Stimulated activated CD4-positive, alpha-beta T cell treated with anti-CD3 and anti-CD28 coated beads, TNF-alpha, amount 100 ng/mL, for 48 hours (primary cell): ENCODE measurements around the gene TMEM87B.
"Not testable (repeated sequence)": the region's sequence is repeated elsewhere in the genome, so short reads cannot be mapped to it uniquely, and the experiment has no call there.

Experiments
- DNase-seq, 3 donors: peaks; one replicate each; pipeline ENCODE4 v3.0.0-alpha.2; 2020; ENCODE audit warnings: low read depth in 3 of 3

Gene TMEM87B

GRCh38 chr2:112033600-112033999, 21.5 kb upstream of the TMEM87B start:
- DNase-seq = no peak

- DNase-seq = no peak
Measured at GRCh38 chr2:112034924-112035323, 20.1 kb upstream of the TMEM87B start.

- DNase-seq = no peak
Measured at GRCh38 chr2:112035786-112036185, 19.3 kb upstream of the TMEM87B start.

DNA sequence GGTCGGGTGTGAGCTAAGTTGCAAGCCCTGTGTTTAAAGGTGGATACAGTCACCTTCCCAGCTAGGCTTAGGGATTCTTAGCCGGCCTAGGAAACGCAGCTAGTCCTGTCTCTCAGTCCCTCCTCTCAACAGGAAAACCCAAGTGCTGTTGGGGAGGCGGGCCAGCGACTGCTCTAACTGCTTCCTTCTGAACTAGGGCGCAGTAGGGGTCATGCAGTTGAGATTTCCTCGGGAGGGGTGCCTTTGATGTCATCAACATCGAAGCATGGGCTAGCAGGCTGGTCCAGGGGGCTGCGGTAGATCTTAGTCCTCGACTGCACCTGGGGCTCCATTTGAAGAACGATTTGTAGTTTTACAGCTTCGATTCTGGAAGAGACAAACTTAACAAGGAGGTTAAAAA, 15.5 kb upstream of the TMEM87B start:
- DNase-seq = not testable (repeated sequence)

DNA sequence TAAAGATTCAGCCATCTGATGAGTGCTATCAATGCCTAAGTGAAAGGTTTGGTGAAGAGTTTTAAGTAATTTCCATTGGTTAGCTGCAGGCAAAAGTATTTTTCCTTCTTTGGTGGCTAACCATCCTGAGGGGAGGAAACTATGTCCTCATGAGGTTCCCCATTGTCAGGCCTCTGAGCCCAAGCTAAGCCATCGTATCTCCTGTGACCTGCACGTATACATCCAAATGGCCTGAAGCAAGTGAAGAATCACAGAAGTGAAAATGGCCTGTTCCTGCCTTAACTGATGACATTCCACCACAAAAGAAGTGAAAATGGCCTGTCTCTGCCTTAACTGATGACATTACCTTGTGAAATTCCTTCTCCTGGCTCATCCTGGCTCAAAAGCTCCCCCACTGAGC, 15.0 kb upstream of the TMEM87B start:
- not testable (repeated sequence) for DNase-seq

- not testable (repeated sequence) for DNase-seq
Measured at GRCh38 chr2:112041460-112041859, 13.6 kb upstream of the TMEM87B start.

DNA sequence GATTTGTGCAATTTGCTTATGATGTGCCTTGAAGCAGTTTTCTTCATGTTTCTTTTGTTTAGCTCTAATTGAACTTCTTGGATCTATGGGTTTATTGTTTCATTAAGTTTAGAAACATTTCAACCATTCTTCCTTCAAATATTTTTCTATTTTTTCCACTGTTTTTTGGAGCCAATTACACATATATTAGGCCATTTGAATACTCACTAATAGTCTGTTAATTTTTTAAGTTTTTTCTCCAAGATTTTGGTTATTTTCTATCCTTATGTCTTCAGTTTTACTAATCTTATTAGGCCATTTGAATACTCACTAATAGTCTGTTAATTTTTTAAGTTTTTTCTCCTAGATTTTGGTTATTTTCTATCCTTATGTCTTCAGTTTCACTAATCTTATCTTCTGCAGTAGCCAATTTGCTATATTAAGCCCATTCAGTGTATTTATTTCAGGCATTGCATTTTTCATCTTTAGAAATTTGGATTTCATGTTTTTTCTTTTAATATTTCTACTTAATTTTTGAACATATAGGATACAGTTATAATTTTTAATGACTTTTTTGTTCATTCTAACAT, 9.5 kb upstream of the TMEM87B start:
- DNase-seq = no peak

- no peak for DNase-seq
Measured at GRCh38 chr2:112046231-112046630, 8.8 kb upstream of the TMEM87B start.

DNA sequence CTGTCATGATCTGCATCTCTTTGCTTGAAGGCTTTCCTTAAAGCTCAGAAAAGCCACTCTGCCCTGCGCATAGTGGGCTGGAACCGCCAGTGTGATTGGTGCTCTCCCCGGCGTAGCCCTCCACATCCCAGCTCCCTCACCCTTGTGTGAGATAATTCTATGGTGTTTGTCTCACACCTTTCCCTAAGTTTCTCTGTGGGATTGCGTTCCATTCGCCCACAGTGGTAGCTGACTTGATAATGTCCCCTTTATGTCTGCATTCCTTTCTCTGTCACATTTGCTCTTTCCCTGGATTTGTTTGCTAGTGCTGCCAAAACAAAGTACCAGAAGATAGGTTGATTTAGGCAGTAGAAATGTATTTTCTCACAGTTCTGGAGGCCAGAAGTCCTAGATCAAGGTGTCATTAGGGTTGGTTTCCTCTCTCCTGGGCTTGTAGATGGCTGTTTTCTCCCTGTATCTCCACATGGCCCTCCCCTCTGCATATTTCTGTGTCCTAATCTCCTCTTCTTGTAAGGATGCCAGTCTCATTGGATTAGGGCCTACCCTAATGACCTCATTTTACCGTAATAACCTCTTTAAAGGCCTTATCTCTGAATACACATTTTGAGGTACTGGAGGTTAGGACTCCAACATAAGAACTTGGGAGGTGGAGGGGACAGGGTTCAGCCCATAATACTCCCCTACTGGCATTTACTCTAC, 7.4 kb upstream of the TMEM87B start:
- DNase-seq = no peak

DNA sequence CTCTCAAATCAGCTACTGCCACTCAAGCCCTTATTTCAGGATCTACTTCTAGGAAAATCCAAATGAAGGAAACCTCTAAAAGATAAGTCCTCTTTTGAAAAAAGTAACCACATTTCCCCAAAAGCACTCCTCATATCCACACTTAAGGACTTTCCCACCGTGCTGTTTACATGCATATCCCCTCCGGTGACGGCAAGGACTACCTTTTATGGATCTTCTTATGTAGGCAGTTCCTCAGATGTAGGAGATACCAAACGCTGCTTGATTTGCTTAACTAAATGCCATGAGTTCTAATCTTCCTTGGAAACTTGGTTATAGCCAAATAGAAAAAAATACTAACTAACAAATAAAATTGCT, 6.9 kb upstream of the TMEM87B start:
- no peak for DNase-seq

- DNase-seq = no peak
Measured at GRCh38 chr2:112048887-112049286, 6.2 kb upstream of the TMEM87B start.

- no peak for DNase-seq
Measured at GRCh38 chr2:112050316-112050715, 4.8 kb upstream of the TMEM87B start.

- DNase-seq = peak; percentile 93 to 100 (median 93)
Measured at GRCh38 chr2:112053917-112054846, 887 bp upstream of the TMEM87B start.

DNA sequence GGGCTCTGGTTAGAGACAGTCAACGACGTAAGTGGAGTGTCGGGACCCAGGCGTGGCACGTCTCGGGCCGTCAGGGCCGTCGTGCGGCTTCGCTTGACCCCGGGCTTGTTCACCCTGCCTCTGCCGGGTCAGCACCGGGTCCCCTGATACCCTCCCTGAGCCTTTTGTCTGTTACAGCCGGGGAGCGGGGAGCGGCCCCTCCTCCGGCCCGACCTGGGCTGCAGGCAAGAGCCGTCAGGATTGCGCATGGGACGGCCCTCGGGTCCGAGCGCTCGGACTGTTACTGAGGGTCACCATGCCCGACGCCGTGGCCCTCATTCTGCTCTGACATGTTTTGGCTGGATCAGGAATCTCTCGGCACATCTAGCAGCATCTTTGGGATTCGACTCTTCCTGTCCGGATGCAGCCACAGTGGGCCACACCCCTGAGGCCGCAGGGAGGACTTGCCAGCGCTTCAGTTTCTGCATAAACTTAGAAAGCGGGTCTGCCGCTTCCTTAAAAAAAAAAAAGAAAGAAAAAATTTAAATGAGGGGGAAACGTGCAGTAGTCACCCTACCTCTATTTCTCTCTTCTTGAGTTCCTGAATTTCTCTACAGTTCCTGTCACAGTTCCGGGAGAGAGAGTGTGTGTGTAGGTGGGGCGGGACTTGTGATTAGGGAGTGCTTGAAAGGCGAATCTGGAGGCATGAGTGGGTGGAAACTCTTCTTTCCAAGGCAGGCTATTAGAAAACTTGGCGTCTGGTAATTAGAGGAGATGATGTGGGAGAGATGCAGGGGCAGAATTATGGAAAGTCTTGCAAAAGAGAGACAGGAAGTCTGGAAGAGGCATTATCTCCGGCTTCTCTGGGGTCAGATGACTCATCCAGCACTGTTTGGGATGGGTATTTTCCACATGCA, 909 bp downstream of the TMEM87B start:
- no peak for DNase-seq

DNA sequence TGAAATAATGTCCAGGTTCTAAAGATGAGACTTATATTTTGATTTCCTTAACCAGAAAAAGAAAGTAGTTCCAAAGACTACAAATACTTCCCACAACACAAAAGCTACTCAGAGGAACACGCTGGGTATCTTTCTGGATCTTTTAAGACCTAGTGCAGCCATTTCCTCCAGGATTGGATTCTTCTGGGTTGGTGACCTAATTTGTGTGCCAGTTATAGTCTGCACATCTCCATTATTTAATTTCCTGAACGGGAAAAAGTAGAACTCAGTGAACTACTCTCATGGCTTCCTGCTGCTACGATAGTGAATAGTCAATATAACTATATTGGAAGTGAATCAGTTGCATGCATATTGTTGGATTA, 1.5 kb downstream of the TMEM87B start:
- no peak for DNase-seq

- DNase-seq = no peak
Measured at GRCh38 chr2:112059671-112060070, 4.6 kb downstream of the TMEM87B start.

- no peak for DNase-seq
Measured at GRCh38 chr2:112061299-112061698, 6.2 kb downstream of the TMEM87B start.

DNA sequence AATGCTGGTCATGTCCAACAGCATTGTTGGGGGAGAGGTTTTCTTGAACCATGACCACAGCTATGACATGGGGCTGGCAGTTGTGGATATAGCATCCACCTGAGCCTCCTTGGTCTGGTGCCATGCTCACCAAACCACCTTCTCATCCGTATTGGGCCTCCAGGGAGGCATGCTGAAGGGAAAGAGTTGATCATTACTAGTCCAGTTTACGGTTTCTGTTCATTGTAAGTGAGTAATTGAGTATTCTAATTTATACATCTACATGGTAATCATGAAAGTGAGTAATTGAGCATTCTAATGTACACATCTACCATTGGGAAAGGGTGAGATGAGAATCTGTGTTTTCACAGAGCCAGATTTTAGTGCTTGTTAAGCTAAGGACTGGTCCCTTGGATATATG, 6.8 kb downstream of the TMEM87B start:
- DNase-seq = peak in 1 of 3 donors; percentile 26

DNA sequence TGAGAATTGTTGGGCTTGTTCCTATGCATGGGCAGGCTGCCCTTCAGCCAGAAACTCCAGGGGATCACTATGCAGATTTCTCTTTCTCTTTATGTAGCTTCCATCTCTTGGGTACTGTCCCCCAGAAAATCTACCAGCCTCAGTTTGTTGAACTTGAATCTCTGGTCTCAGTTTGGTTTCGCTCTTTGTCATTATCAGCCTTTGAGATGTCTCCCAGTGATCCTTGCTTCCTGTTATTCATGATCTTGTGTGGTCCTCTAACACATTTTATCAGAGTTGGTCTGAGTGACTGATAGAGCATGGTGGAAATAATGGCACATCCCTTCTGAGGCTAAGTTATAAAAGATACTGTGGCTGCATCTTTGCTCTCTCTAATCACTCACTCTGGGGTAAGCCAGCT, 7.8 kb downstream of the TMEM87B start:
- no peak for DNase-seq

DNA sequence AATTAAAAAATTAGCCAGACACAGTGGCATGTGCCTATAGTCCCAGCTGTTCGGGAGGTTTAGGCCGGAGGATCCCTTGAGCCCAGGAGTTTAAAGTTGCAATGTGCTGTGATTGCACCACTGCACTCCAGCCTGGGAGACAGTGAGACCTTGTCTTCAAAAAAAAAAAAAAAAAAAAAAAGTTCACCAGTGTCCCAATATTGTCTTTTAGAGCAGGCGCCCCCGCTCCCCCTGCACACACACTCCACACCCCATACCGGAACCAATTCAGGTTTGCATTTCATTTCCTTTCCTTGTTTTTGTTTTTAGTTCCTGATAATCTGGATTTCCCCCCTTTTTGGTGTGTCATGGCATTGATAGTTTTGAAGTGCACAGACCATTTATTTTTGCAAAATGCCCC, 10.4 kb downstream of the TMEM87B start:
- DNase-seq = no peak

- DNase-seq = no peak
Measured at GRCh38 chr2:112065966-112066365, 10.9 kb downstream of the TMEM87B start.

DNA sequence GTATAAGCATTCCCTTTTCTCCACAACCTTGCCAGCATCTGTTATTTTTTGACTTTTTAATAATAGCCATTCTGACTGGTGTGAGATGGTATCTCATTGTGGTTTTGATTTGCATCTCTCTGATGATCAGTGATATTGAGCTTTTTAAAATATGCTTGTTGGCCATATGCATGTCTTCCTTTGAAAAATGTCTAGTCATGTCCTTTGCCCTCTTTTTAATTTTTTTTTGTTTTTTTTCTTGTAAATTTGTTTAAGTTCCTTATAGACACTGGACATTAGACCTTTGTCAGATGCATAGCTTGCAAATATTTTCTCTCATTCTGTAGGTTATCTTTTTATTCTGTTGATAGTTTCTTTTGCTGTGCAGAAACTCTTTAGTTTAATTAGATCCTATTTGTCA, 14.7 kb downstream of the TMEM87B start:
- DNase-seq = not testable (repeated sequence)
